ENCODE measurements around the gene PRPSAP1. TPM values are rescaled to one million over a fixed set of nuclear protein-coding genes. Genes with fewer than 3 reads are reported as not detected.

PRPSAP1 gene
- total and polyA plus RNA-seq, 2 of the 8 experiments (the other 6 are each of a cell fraction or from before 2014, with no cell fraction given), result 32.0 to 54.2 TPM

DNA sequence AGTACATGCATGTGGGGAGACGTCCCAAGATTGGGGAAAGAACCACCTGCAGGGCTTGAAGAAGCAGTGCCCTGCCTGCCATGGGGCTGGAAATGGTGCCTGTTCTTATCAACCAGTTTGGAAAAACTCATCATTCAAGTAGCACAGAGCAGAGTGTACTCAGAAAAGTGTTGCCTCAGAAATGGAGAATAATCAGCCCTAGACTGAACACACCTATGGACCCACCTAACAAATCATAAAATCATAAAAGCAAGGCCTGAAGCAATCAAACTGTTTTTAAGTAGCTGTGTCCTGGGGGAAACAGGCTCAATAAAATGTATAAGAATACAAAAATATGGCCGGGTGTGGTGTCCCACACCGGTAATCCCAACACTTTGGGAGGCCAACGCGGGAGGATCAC is 56.8 kb downstream of the PRPSAP1 start (continued):
- no peak for TF ChIP-seq BRCA1 (IDR thresholded peaks at IDR 0.05; ENCODE audit: low read depth, low read length)
- TF ChIP-seq USF2 (IDR thresholded peaks at IDR 0.05; ENCODE audit: low read length), result no peak
- no peak for TF ChIP-seq YY1 (IDR thresholded peaks at IDR 0.05; ENCODE audit: low read depth, low read length)
- no peak for TF ChIP-seq RFX5 (IDR thresholded peaks at IDR 0.05; ENCODE audit: borderline replicate concordance, low read depth, low read length)
